Activated CD8-positive, alpha-beta memory T cell treated with anti-CD3 and anti-CD28 coated beads for 48 hours (primary cell): ENCODE data around the gene MIPOL1.
"Not testable (repeated sequence)": the region's sequence is repeated elsewhere in the genome, so short reads cannot be mapped to it uniquely, and the experiment has no call there.

ENCODE experiments used
- DNase-seq, 3 experiments: peaks; one replicate each; pipeline ENCODE4 v3.0.0-alpha.2; 2020; ENCODE audit warnings: low read depth in 2 of 3, low spot score in 2 of 3

Gene MIPOL1

DNA sequence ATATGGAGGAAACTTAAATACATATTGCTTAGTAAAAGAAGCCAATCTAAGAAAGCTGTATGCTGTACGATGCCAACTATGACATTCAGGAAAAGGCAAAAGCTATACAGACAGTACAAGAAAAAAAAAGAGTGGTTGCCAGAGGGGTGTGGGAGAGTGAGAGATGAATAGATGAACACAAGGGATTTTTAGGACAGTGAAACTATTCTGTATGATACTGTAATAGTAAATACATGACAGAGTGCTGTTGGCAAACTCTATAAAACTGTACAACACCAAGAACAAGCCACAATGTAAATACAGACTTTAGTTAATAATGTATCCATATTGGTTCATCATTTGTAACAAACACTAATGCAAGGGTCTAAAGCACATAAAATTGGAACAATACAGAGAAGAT, 10.9 kb upstream of the MIPOL1 start:
- DNase-seq = no peak

DNA sequence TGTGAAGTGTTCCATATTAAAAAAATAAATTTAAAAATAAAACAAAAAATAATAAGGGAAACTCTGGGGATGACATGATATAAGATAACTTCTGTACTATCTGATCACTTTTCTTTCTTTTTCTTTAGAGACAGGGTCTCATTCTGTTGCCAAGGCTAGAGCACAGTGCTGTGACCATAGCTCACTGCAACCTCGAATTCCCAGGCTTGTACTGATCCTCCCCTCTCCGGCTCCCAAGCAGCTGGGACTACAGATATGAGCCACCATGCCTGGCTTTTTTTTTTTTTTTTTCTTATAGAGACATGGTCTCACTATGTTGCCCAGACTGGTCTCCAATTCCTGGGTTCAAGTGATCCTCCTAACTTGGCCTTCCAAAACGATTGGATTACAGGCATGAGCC, 10.4 kb upstream of the MIPOL1 start:
- no peak for DNase-seq

DNA sequence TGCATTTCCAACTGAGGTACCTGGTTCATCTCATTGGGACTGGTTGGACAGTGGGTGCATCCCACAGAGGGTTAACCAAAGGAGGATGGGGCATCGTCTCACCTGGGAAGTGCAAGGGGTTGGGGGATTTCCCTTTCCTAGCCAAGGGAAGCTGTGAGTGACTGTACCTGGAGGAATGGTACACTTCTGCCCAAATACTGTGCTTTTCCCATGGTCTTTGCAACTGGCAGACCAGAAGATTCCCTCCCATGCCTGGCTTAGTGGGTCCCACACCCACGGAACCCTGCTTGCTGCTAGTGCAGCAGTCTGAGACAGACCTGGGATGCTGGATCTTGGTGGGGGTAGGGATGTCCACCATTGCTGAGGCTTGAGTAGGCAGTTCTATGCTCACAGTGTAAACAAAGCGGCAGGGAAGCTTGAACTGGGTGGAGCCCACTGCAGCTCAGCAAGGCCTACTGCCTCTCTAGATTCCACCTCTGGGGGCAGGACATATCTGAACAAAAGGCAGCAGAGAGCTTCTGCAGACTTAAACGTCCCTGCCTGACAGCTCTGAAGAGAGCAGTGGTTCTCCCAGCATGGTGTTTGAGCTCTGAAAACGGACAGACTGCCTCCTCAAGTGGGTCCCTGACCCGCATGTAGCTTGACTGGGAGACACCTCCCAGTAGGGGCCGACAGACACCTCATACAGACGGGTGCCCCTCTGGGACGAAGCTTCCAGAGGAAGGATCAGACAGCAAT, 9.7 kb upstream of the MIPOL1 start:
- not testable (repeated sequence) for DNase-seq

DNA sequence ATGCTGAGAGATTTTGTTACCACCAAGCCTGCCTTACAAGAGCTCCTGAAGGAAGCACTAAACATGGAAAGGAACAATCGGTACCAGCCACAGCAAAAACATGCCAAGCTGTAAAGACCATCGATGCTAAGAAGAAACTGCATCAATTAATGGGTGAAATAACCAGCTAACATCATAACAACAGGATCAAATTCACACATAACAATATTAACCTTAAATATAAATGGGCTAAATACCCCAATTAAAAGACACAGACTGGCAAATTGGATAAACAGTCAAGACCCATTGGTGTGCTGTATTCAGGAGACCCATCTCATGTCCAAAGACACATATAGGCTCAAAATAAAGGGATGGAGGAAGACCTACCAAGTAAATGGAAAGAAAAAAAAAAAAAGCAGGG, 8.0 kb upstream of the MIPOL1 start:
- DNase-seq = not testable (repeated sequence)

DNA sequence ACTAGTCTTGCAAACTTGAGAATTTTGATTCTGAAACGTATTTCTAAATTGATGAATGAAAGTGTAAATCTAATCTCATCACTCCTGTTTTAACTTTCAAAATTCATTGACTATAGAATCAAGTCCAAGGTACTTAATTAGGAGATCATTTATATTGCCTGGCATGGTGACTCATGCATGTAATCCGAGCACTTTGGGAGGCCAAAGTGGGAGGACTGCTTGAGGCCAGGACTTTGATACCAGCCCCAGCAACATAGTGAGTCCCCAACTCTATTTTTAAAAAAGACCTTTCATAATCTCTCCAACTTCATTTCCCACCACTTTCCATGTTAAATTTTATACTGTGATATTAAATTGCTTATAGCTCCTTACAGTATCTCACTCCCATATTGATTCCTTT, 3.0 kb upstream of the MIPOL1 start:
- DNase-seq = no peak

DNA sequence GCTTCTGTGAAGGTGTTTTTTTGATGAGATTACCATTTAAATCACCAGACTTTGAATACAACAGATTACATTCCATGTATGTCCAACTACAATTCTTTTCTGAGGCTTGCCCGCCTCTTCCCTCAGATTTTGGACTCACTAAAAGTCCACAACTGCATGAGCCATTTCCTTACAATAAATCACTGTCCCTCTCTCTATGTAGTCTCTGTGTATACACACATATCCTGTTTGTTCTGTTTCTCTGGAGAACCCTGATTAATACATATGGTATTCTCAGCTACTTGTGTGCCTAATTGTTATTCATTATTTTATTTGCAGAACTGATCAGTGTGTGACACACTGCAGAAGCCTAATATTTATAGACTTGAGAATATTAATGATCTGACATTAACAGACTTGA, 2.4 kb upstream of the MIPOL1 start:
- no peak for DNase-seq

DNA sequence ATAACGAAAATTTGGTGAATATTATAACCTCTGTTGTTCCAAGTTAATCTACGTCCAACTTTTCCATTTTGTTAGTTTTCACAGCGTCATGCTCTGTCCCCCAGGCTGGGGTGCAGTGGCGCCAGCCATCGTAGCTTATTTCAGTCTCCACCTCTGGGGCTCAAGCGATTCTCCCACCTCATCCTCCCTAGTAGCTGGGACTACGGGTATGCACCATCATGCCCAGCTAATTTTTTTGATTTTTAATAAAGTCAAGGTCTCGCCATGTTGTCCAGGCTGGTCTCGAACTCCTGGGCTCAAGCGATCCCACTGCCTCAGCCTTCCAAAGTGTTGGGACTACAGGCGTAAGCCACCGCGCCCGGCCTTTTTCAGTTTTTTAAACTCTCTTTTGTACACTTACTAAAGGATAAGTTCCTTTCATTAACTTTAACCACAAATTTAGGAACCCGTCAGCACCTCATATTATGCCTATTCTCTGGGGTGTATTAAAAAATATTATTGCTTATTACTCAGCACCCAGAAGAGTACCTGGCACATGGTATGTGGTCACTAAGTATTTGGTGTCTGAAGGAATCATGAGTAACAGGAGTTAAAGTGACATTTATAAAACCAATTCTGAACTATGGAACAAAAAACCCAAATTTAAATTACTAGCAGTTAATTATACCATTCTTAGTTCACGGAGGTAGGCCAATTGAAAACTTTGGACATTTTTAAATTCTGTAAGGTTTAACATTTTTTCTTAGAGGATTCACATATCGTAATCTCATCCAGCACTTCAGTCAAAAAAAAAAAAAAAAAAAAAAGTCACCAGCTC, 925 bp upstream of the MIPOL1 start:
- no peak for DNase-seq

DNA sequence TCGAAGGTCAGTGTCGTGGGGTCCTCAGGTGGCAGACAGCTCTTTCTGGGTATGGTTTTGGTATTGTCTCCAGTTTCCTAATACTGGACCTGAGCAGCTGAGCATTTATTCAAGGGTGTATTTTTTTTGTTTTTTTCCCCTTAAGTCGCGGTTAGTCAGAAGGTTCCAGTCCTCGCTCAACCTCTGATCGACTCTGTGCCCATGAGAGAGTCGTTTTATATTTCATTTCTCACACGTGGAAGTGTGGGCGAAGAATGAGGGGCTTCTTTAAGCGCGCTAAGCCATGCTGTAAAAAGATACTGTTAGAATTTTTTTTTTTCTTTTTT, 499 bp downstream of the MIPOL1 start:
- DNase-seq = no peak

DNA sequence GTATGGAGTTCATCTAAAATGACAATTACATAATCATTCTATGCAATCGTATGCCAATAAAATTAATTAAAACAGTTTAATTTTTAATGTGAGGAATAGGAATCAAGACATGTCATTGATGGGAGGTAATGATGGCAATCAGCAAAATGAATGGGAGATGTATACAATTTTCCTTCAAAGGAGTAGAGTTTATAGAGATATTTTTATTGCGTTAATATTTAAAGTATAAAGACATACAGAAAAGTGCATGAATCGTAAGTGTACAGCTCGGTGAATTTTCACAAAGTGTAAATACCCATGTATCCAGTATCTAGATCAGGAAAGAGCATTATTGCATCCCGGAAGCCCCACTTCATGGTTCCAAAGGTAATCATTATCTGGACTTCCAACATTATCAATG, 1.2 kb downstream of the MIPOL1 start:
- no peak for DNase-seq

DNA sequence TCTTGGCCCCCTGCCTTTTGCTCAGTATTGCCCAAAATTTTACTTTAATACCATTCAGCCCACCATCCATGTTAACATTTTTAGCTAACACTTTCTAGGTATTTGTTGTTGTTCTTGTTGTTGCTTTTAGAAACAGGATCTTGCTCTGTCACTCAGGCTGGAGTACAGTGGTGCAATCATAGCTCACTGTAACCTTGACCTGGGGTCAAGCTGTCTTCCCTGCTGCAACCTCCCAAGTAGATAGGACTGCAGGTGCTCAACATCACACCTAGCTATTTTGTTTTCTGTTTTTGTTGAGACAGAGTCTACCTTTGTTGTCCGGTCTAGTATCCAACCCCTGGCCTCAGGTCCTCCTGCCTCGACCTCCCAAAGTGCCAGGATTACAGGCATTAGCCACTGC, 4.0 kb downstream of the MIPOL1 start:
- no peak for DNase-seq

DNA sequence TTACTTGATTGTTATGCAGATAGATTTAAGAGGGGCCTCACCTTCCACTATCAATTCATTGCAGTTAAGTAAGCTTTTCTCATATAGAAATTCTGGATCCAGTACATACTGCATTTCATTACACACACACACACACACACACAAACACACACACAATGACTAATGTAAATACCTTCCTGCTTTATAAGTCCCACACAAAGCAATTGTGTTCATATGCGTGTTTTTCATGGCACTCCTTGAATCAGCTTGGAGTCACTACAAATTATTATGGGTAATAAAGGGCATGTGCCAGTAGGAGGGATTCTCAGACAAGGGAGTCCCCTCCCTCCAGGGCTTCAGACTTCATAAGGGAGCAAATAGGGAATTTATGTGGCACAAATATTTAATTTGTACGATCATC, 4.5 kb downstream of the MIPOL1 start:
- DNase-seq = no peak

DNA sequence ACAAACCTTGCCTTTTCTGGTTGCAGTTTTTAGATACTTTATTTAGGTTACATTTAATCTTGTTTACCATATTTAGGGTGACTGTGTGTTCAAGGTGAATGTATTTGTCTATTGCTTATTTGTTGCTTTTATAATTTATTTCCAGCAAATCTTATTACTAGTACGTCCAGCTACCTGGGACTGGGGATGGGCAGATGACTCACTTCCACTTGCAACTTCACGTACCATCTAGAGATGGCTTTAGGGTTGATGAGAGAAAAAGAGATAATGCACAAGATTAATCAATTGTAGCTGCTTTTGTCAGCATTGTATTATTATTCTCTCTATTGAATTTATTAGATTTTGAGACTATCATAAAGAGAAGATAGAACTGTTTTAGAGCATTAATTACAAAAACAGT, 5.1 kb downstream of the MIPOL1 start:
- DNase-seq = no peak

DNA sequence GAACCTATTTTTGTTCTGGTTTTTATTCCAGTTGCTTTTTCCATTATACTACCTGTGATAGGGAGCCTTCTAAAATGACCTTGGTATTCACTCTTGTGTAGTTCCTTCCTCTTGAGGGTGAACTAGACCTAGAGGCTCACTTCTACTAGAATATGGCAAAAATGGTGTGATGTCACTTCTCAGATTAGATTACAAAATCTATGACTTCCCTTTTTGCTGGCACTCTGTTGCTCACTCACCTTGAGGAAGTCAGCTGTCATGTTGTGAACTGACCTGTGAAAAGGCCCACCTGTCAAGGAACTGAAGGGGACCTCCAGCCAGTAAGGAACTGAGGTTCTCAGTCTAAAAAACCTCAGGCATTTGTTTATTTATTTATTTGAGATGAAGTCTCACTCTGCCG, 5.7 kb downstream of the MIPOL1 start:
- no peak for DNase-seq

DNA sequence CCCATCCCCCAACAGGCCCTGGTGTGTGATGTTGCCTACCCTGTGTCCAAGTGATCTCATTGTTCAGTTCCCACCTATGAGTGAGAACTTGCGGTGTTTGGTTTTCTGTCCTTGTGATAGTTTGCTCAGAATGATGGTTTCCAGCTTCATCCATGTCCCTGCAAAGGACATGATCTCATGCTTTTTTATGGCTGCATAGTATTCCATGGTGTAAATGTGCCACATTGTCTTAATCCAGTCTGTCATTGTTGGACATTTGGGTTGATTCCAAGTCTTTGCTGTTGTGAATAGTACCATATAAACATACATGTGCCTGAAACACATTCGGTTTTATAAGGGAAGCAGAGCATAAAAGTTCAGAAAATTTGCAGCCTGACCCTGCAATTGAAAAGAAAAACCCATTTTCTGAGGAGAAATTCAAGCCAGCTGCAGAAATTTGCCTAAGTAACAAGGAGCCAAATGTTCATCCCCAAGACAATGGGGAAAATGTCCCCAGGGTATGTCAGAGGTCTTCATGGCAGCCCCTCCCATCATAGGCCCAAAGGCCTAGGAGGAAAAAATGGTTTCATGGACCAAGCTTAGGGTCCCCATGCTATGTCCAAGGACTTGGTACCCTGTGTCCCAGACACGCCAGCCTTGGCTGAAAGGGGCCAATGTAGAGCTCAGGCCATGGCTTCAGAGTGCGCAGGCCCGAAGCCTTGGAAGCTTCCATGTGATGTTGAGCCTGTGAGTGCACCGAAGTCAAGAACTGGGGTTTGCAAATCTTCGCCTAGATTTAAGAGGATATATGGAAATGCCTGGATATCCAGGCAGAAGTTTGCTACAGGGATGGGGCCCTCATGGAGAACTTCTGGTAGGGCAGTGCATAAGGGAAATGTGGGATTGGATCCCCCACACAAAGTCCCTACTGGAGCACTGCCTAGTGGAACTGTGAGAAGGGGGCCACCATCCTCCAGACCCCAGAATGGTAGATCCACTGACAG, 8.2 kb downstream of the MIPOL1 start:
- not testable (repeated sequence) for DNase-seq

DNA sequence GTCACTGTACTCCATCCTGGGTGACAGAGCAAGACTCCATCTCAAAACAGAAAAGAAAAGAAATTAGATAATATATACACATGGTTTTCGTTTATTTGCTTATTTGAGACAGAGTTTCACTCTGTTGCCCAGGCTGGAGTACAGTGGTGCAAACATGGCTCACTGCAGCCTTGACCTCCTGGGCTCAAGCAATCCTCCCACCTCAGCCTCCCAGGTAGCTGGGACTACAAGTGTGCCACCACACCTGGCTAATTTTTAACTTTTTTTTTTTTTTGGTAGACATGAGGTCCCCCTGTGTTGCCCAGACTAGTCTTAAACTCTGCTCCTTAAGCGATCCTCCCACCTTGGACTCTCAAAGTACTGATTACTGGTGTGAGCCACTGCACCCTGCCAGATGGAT, 11.9 kb downstream of the MIPOL1 start:
- not testable (repeated sequence) for DNase-seq

DNA sequence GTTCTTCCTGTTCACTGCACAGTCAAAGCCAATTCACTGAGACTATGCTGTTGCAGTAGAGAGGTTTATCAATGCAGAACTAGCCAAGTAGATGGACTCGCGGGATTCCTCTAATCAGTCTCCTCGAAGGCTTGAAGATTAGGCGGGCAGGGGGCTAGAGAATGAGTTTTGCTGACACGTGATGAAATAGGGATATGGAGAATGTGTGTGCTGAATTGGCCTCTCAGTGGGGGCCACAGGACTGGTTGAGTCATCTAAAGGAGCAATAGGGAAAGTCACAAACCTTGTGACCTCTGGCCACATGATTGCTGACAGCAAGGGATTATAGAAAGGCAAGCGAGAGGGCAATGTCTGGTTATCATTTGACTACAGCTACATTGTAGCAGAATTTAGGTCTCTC, 12.7 kb downstream of the MIPOL1 start:
- DNase-seq = no peak

DNA sequence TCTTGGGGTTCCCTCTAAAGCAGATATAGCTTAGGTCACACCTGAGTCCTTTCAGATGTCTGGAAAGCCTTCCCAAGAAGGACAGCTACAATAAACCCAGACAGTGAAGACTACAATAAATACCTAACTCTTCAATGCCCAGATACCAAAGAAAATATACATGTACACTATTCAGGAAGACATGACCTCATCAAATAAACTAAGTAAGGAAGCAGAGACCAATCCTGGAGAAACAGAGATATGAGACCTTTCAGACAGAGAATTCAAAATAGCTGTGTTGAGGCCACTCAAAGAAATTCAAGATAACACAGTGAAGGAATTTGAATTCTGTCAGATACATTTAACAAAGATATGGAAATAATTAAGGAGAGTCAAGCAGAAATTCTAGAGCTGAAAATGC, 15.3 kb downstream of the MIPOL1 start:
- DNase-seq = no peak

DNA sequence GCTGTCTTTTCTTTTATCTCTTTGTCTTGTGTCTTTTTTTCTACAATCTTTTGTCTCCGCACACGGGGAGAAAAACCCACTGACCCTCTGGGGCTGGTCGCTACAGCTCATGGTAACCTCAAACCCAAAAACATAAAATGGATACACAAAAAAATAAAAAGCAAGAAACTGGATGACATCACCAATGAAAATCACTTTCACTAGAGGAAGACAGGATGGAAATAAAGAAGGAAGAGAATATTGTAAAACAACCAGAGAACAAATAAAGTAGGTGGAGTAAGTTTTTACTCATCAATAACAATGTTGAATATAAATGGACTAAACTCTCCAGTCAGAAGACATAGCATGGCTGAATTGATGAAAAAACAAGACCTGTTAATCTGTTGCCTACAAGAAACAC, 17.6 kb downstream of the MIPOL1 start:
- no peak for DNase-seq

DNA sequence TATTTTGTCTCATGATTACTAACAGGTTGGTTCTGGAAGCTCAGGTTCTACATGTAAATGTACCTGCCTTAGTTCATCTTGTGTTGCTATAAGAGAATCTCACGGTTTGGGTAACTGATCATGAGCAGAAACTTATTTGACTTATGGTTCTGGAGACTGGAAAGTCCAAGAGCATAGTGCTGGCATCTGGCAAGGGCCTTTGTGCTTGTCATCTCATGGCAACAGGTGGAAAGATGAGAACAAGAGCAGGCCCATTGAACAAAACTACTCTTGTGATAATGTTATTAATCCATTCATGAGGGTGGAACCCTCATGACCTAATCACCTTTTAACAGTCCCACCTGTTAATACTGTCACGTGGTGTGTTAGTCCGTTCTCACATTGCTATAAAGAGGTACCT, 23.3 kb downstream of the MIPOL1 start:
- DNase-seq = no peak

DNA sequence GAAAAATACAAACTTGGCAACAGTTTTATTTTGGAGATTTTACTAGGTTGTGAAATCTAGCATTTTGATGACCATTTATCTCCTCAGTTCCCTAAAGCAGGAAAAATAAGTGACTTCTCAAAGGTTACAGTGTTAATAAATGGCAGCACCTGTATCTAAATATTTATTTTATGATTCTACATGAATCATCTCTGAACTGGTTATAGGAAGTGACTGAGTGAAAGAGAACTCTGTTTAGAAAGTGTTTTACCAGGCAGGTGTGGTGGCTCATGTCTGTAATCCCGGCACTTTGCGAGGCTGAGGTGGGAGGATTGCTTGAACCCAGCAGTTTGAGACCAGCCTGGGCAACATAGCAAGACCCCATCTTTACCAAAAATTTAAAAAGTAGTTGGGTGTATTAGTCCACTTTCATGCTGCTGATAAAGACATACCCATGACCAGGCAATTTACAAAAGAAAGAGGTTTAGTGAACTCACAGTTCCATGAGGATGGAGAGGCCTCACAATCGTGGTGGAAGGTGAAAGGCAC, 26.3 kb downstream of the MIPOL1 start:
- DNase-seq = no peak

DNA sequence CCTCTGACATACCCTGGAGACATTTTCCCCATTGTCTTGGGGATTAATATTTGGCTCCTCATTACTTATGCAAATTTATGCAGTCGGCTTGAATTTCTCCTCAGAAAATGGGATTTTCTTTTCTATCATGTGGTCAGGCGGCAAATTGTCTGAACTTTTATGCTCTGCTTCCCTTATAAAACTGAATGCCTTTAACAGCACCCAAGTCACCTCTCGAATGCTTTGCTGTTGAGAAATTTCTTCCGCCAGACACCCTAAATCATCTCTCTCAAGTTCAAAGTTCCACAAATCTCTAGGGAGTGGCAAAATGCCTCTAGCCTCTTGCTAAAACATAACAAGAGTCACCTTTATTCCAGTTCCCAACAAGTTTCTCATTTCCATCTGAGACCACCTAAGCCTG, 27.9 kb downstream of the MIPOL1 start:
- not testable (repeated sequence) for DNase-seq
